HEK293T (cell line): ENCODE measurements around the gene SERTAD2.

Experiments
- CTCF ChIA-PET: fragments of 350-600 bp; formaldehyde crosslinking; extraction: SDS; loops from one replicate; lab custom pipeline; 2021; ENCODE audit warnings: antibody characterized with exemption, inconsistent platforms; lab: Yijun Ruan, JAX
- POLR2A ChIA-PET: fragments of 350-600 bp; formaldehyde crosslinking; extraction: SDS; loops from one replicate; lab custom pipeline; 2020; ENCODE audit warnings: antibody characterized with exemption, inconsistent platforms; lab: Yijun Ruan, JAX
- DNase-seq: peaks from one replicate; pipeline ENCODE4 v3.0.0; 2012; ENCODE audit warnings: mixed read lengths; ENCODE audit errors: extremely low spot score
- ARNT ChIP-seq: fragments of 450-650 bp; IDR thresholded peaks from 2 replicates; pipeline ENCODE4 v1.6.1; 2017; ENCODE audit warnings: mild to moderate bottlenecking
- BHLHE40 ChIP-seq: fragments of 450-650 bp; IDR thresholded peaks from 2 replicates; pipeline ENCODE4 v1.6.1; 2016; ENCODE audit warnings: mild to moderate bottlenecking, moderate library complexity, borderline replicate concordance
- CTBP1 ChIP-seq: fragments of 450-650 bp; IDR thresholded peaks from 2 replicates; pipeline ENCODE4 v1.6.1; 2016; ENCODE audit warnings: borderline replicate concordance
- ELF4 ChIP-seq: fragments of 450-650 bp; IDR thresholded peaks from 2 replicates; pipeline ENCODE4 v1.6.1; 2017; ENCODE audit warnings: antibody characterized with exemption
- FOXA1 ChIP-seq: fragments of 450-650 bp; IDR thresholded peaks from 2 replicates; pipeline ENCODE4 v1.6.1; 2016; ENCODE audit warnings: mild to moderate bottlenecking
- FOXK2 ChIP-seq: fragments of 450-650 bp; IDR thresholded peaks from 2 replicates; pipeline ENCODE4 v1.6.1; 2016; ENCODE audit warnings: mild to moderate bottlenecking
- FOXM1 ChIP-seq: fragments of 450-650 bp; IDR thresholded peaks from 2 replicates; pipeline ENCODE4 v1.6.1; 2017; ENCODE audit warnings: mild to moderate bottlenecking, borderline replicate concordance
- HDGF ChIP-seq: fragments of 450-650 bp; IDR thresholded peaks from 2 replicates; pipeline ENCODE4 v1.6.1; 2017; ENCODE audit warnings: antibody characterized with exemption, borderline replicate concordance
- L3MBTL2 ChIP-seq: fragments of 450-650 bp; conservative IDR thresholded peaks from 2 replicates; pipeline ENCODE4 v1.6.1; 2016; ENCODE audit warnings: mild to moderate bottlenecking
- LEF1 ChIP-seq: fragments of 450-650 bp; IDR thresholded peaks from 2 replicates; pipeline ENCODE4 v1.6.1; 2017; ENCODE audit warnings: mild to moderate bottlenecking, borderline replicate concordance
- NFRKB ChIP-seq: fragments of 450-650 bp; IDR thresholded peaks from 2 replicates; pipeline ENCODE4 v1.6.1; 2016; ENCODE audit warnings: mild to moderate bottlenecking, moderate library complexity
- PKNOX1 ChIP-seq: fragments of 450-650 bp; IDR thresholded peaks from 2 replicates; pipeline ENCODE4 v1.6.1; 2016
- SP1 ChIP-seq: fragments of 450-650 bp; IDR thresholded peaks from 2 replicates; pipeline ENCODE4 v1.6.1; 2017
- SUZ12 ChIP-seq: fragments of 450-650 bp; IDR thresholded peaks from 2 replicates; pipeline ENCODE4 v1.6.1; 2016; ENCODE audit warnings: mild to moderate bottlenecking
- TARDBP ChIP-seq: fragments of 450-650 bp; IDR thresholded peaks from 2 replicates; pipeline ENCODE4 v1.6.1; 2016
- ZNF384 ChIP-seq: fragments of 450-650 bp; IDR thresholded peaks from 2 replicates; pipeline ENCODE4 v1.6.1; 2016

Gene SERTAD2

GRCh38 chr2:64638502-64639120, 15.1 kb downstream of the SERTAD2 start:
- TF ChIP-seq PKNOX1 (peak; percentile 43; the same call in 1 of the 2 replicates), BHLHE40 (no peak)
- ChIA-PET POLR2A (no interaction called here), CTCF (no interaction called here)
- no peak for DNase-seq

GRCh38 chr2:64637931-64638330, 15.8 kb downstream of the SERTAD2 start:
- no peak for DNase-seq
- CTCF ChIA-PET = interaction anchor here (1.2 to 1.3 kb wide), 2 partner anchors 9 to 11 kb away, joined by 3 read pairs; no protein-coding TSS in a partner anchor
- TF ChIP-seq SP1 = no peak
- TF ChIP-seq FOXK2 = no peak
- TF ChIP-seq HDGF = no peak
- TF ChIP-seq L3MBTL2 = no peak
- TF ChIP-seq ELF4 = no peak
- no peak for TF ChIP-seq ARNT
- TF ChIP-seq PKNOX1 = no peak
- TF ChIP-seq CTBP1 = no peak
- no peak for TF ChIP-seq FOXA1
- no peak for TF ChIP-seq SUZ12
- TF ChIP-seq BHLHE40 = no peak
- no peak for TF ChIP-seq TARDBP
- no peak for TF ChIP-seq ZNF384
- TF ChIP-seq NFRKB = no peak
- TF ChIP-seq FOXM1 = no peak
- TF ChIP-seq LEF1 = no peak
- POLR2A ChIA-PET = no interaction called here

- POLR2A ChIA-PET = interaction anchor here (1.2 kb wide), 1 partner anchor 114 kb away, joined by 3 read pairs; no protein-coding TSS in a partner anchor
- DNase-seq = no peak
- CTCF ChIA-PET = interaction anchor here (1.2 to 1.3 kb wide), 2 partner anchors 10 to 12 kb away, joined by 3 read pairs; no protein-coding TSS in a partner anchor
Observed at GRCh38 chr2:64637000-64637635, 16.6 kb downstream of the SERTAD2 start.

GRCh38 chr2:64635976-64636911, 17.5 kb downstream of the SERTAD2 start:
- no peak for TF ChIP-seq ARNT
- no peak for TF ChIP-seq L3MBTL2
- no peak for TF ChIP-seq TARDBP
- no peak for TF ChIP-seq ZNF384
- DNase-seq = no peak
- POLR2A ChIA-PET = interaction anchor here (1.0 to 1.2 kb wide), 2 partner anchors 18 to 115 kb away, joined by 3 read pairs; partner anchors contain the start of gene SERTAD2
- CTCF ChIA-PET = no interaction called here

More at GRCh38 chr2:64637000-64637635, 16.6 kb downstream of the SERTAD2 start:
- no peak for TF ChIP-seq CTBP1
- no peak for TF ChIP-seq L3MBTL2
- no peak for TF ChIP-seq FOXM1
- TF ChIP-seq HDGF = no peak
- TF ChIP-seq SP1 = no peak
- TF ChIP-seq NFRKB = no peak

- POLR2A ChIA-PET = interaction anchor here (1.2 kb wide), 1 partner anchor 19 kb away, joined by 3 read pairs; the partner anchor contains the start of gene SERTAD2
- CTCF ChIA-PET = interaction anchor here (0.6 kb wide), 1 partner anchor 307 kb away, joined by 5 read pairs; no protein-coding TSS in a partner anchor
- TF ChIP-seq BHLHE40 (no peak), ELF4 (no peak), NFRKB (no peak), SP1 (no peak), CTBP1 (no peak)
- no peak for DNase-seq
Observed at GRCh38 chr2:64634345-64635267, 19.1 kb downstream of the SERTAD2 start.
